Erythroblast (primary cell): ENCODE results near the gene GRIK2.

Source experiments
- GATA1 ChIP-seq: IDR thresholded peaks from 2 replicates; pipeline ENCODE4 v1.6.1; 2011; ENCODE audit warnings: low read depth, mild to moderate bottlenecking, control low read depth, low read length, moderate library complexity
- POLR2A ChIP-seq: IDR thresholded peaks from 2 replicates; pipeline ENCODE4 v1.6.1; 2011; ENCODE audit warnings: mild to moderate bottlenecking, low read length

DNA sequence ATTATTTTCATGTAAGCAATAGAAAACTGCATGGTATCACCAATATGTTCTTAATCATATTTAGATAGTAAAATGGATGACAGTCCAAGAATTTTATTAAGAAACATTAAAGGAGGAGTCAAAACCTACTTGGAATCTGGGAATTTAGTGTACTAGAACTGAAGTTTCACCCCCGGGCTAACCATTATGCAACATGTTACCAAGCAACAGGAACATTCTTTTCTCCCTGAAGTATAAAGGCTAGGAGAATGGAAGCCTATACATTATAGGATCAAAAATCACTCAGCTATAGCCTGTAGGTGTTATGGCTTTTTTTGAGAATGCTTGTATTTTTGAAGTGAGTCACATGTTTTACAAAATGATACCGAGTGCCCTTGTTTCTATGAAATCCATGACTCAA, 538.3 kb downstream of the GRIK2 start:
- TF ChIP-seq POLR2A = no peak
- no peak for TF ChIP-seq GATA1
